Tibial nerve (tissue), 3 donors: Measurements from ENCODE around the gene ATP2B3.

ENCODE experiments used
- CTCF ChIP-seq, 5 experiments: fragments of 200-600 bp in 3 of 5; fragments of 450-650 bp in 2 of 5; sonication (generic) in 3 of 5; IDR thresholded peaks; one replicate each; pipeline ENCODE4 v1.5.1; 2016 to 2019; ENCODE audit warnings: antibody characterized with exemption in 5 of 5, mild to moderate bottlenecking in 3 of 5, moderate library complexity in 2 of 5
- POLR2A ChIP-seq, 2 donors: fragments of 450-650 bp; IDR thresholded peaks; one replicate each; pipeline ENCODE4 v1.6.1; 2017; ENCODE audit warnings: antibody characterized with exemption in 2 of 2, mild to moderate bottlenecking in 2 of 2, moderate library complexity in 2 of 2

- no peak for TF ChIP-seq POLR2A (IDR thresholded peaks at IDR 0.05)
- no peak for TF ChIP-seq CTCF (IDR thresholded peaks at IDR 0.05)
Measured at GRCh38 chrX:153614818-153615217, 97.4 kb downstream of the ATP2B3 start.
